Cardiac fibroblast (primary cell): ENCODE results near the gene C1GALT1C1L.
"Not testable (repeated sequence)": the region's sequence is repeated elsewhere in the genome, so short reads cannot be mapped to it uniquely, and the experiment has no call there.

Source experiments
- DNase-seq, 2 donors: peaks; one replicate each; pipeline versions ENCODE4 v3.0.0 to v3.0.0-alpha.2; 2010; ENCODE audit warnings: low read depth in 2 of 2
- H3K4me3 ChIP-seq, 2 donors: replicated peaks in 1 of 2; 1 replicate in 1 of 2; 2 replicates in 1 of 2; pipeline ENCODE4 v1.5.1; 2011; ENCODE audit warnings: low read depth in 2 of 2, low read length in 2 of 2, mild to moderate bottlenecking in 2 of 2, moderate library complexity in 1 of 2
- CTCF ChIP-seq: IDR thresholded peaks from one replicate; pipeline ENCODE4 v1.5.1; 2011; ENCODE audit warnings: low read depth, mild to moderate bottlenecking, low read length, inconsistent platforms

Gene C1GALT1C1L

DNA sequence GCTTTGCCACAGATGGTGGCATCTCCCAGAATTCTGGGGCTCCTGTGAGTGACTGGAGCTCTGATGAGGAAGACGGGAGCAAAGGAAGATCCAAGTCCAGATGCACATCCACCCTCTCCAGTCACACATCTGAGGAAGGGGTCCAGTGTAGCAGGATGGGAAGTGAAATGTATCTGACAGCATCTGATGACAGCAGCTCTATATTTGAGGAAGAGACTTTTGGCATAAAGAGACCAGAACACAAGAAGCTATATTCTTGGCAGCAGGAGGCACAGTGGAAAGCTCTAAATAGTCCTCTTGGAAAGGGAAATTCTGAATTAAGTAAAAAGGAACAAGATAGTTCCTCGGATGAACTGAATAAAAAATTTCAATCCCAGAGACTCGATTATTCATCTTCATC, 23.5 kb upstream of the C1GALT1C1L start:
- no peak for DNase-seq
- TF ChIP-seq CTCF, result no peak
- H3K4me3 ChIP-seq, result no peak overlapping the region

- not testable (repeated sequence) for H3K4me3 ChIP-seq, DNase-seq
These were observed 21.9 kb upstream of the C1GALT1C1L start for GRCh38 chr2:43698140-43698539.

GRCh38 chr2:43692428-43692994, 16.3 kb upstream of the C1GALT1C1L start:
- DNase-seq, result no peak
- TF ChIP-seq CTCF, result no peak
- no peak overlapping the region for H3K4me3 ChIP-seq

- no peak overlapping the region for H3K4me3 ChIP-seq
- no peak for DNase-seq
- no peak for TF ChIP-seq CTCF
These were observed 13.8 kb upstream of the C1GALT1C1L start for GRCh38 chr2:43689999-43690398.

- no peak overlapping the region for H3K4me3 ChIP-seq
- peak in 1 of 2 donors; percentile 30 for DNase-seq
- TF ChIP-seq CTCF, result no peak
These were observed 9.1 kb upstream of the C1GALT1C1L start for GRCh38 chr2:43685357-43685756.

DNA sequence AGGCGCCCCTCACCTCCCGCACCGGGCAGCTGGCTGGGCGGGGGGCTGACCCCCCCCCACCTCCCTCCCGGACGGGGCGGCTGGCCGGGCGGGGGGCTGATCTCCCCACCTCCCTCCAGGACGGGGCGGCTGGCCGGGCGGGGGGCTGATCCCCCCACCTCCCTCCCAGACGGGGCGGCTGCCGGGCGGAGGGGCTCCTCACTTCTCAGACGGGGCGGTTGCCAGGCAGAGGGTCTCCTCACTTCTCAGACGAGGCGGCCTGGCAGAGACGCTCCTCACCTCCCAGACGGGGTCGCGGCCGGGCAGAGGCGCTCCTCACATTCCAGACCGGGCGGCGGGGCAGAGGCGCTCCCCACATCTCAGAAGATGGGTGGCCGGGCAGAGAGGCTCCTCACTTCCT, 1.6 kb upstream of the C1GALT1C1L start:
- DNase-seq, H3K4me3 ChIP-seq: not testable (repeated sequence)

DNA sequence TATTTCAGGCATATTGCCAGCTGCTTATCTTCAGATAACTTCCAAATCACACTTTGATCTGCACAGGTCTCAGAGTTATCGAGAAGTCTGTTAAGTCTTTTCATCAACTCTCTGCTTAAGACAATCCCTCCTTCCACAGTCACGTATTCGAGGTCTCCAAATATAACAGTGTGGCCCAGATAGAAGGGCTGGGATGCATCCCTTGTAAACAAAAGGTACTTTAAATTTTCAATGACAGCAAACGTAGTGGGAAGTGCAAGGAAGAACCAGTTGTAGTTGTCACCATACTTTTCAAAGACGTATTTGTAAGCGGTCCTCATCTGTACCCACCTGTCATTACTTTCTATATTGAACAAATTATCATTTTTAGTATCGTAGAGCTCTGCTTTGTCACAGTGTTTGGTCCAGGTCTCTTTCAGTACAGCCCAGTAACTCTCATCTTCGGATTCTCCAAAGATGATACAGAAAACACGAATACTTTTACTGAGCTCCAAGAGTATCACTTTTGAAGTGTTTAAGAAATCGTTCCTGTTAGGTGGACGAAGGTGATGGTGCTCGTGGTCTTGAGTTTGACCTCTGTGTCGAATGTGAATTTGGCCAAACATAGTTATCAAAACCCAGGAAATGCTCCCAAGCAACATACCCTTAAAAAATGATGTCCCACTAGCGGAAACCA, 445 bp downstream of the C1GALT1C1L start:
- H3K4me3 ChIP-seq, result peak overlapping the region; percentile 50 to 58
- DNase-seq, result no peak
- TF ChIP-seq CTCF, result no peak

- no peak for DNase-seq
- TF ChIP-seq CTCF, result no peak
These were observed 19.0 kb downstream of the C1GALT1C1L start for GRCh38 chr2:43657241-43657640.

More at GRCh38 chr2:43657241-43657640, 19.0 kb downstream of the C1GALT1C1L start:
- H3K4me3 ChIP-seq, result no peak overlapping the region
